Activated CD4-positive, alpha-beta T cell treated with anti-CD3 and anti-CD28 coated beads for 36 hours (primary cell): ENCODE results near the gene ECE1. TPM values are rescaled to one million over a fixed set of nuclear protein-coding genes. Genes with fewer than 3 reads are reported as not detected.

Experiments
- ATAC-seq: fragments of 200-7000 bp; cut with Tn5 transposase; one replicate; pipeline ENCODE4 v1.10.0; 2021; ENCODE audit warnings: mild to moderate bottlenecking, moderate library complexity
- CTCF ChIA-PET: fragments of 350-600 bp; sonication (Branson Sonifier 250); formaldehyde crosslinking; loops from one replicate; lab custom pipeline; 2021; ENCODE audit warnings: antibody characterized with exemption; lab: Charles Lee
- POLR2A ChIA-PET: fragments of 350-600 bp; sonication (Branson Sonifier 250); formaldehyde crosslinking; loops from one replicate; lab custom pipeline; 2021; ENCODE audit warnings: antibody characterized with exemption, inconsistent platforms; lab: Charles Lee
- DNase-seq: peaks from one replicate; pipeline ENCODE4 v3.0.0-alpha.2; 2020
- H3K27ac Mint-ChIP-seq: one replicate; pipeline ENCODE4 v1.8.0; 2021; ENCODE audit warnings: mixed read lengths
- H3K27me3 Mint-ChIP-seq: one replicate; pipeline ENCODE4 v1.8.0; 2021; ENCODE audit warnings: mixed read lengths
- H3K36me3 Mint-ChIP-seq: one replicate; pipeline ENCODE4 v1.8.0; 2021; ENCODE audit warnings: low read depth, mixed read lengths
- H3K4me1 Mint-ChIP-seq: one replicate; pipeline ENCODE4 v1.8.0; 2021; ENCODE audit warnings: mixed read lengths
- H3K4me3 Mint-ChIP-seq: one replicate; pipeline ENCODE4 v1.8.0; 2021; ENCODE audit warnings: mild to moderate bottlenecking, moderate library complexity, mixed read lengths
- H3K9me3 Mint-ChIP-seq: one replicate; pipeline ENCODE4 v1.8.0; 2021; ENCODE audit warnings: low read depth, mixed read lengths
- intact Hi-C, 2 experiments: fragments of 100-400 bp; cut with DNase I in 1 of 2; cut with micrococcal nuclease in 1 of 2; formaldehyde crosslinking; loops; one replicate each; pipeline versions ENCODE4 v1.14.2 to v1.15.1; 2022 to 2024; cut with DNase I, micrococcal nuclease
- total RNA-seq, 2 experiments: library from RNA; stranded (reverse); gene quantifications; one replicate each; pipeline ENCODE4 v1.2.3, GENCODE V29; 2021

ECE1 gene
- total RNA-seq, 2 experiments from 2014 or later = 130 to 162 TPM

DNA sequence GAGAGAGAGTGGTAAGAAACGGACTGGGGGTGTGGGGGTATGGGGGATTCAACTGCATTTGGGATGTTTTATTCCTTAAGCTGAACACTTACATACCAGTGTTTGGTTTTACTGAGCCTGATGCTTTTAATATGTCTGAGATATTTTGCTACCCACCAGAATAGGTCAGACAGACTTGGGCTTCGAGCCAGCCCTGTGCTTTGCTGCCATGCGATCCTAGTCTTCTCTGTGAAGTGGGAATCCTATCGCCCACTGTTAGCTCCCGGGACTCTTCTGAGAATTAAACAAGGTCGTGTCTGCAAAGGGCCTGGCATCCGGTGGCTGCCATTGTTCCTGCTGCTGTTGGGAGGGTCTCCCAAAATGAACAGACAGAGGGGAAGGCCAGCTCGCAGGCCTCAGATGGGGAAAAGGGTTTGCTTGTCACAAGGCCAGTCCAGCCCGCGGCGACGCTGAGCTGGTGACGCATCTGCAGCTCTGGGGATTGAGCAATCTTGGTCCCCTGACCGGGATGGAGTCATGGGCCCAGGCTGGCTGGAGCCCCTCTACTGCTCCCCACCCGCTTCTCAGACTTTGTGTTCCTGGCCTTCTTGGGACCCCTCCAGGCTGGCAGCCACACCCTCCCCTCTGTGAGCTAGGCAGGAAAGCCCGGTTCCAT lies 26.9 kb upstream of the ECE1 start:
- Mint-ChIP-seq H3K4me1 (peaks cover 38% of the 10 kb centered on the region), H3K36me3 (peaks cover 30% of the 10 kb centered on the region), H3K27me3 (no peaks in the 10 kb centered on the region), H3K9me3 (no peaks in the 10 kb centered on the region), H3K4me3 (no peak overlapping the region), H3K27ac (no peak overlapping the region)
- ChIA-PET POLR2A (no interaction called here), CTCF (interaction anchor here (0.7 to 1.3 kb wide), 2 partner anchors 15 to 40 kb away, joined by 3 read pairs; no protein-coding TSS in a partner anchor)
- no peak for DNase-seq
- no peak for ATAC-seq
- intact Hi-C loops = no loop called here

DNA sequence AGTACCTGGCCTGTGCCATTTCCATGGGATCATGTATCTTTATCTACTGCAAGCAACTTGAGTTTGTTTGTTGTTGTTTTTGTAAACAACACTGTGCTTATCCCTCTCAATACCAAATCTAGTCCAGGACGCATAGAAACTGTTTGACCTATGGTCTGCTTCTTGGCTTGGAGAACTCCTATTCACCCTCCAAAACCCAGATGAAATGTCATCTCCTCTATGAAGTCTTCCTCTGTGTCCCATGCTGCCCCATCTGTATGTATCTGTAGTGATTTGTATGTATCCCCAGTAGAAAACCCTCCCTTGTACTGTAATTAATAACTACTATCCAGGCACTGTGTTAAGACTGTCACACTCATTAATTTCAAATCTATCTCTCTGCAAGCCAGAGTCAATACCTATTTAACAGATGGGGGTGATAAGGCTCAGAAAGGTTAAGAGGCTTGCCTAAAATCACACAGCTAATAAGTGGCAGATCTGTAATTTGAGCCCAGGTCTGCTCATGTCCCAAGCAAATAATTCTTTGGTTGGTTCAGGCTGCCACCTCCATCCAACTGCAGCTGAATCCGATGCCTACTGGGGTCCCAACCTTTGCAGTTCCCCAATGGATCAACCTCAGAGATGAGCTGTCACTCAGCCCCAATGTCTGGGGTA lies 24.6 kb upstream of the ECE1 start:
- ChIA-PET CTCF (interaction anchor here (0.7 to 4.2 kb wide), 4 partner anchors 9 to 60 kb away, joined by 3 to 20 read pairs (median 4); no protein-coding TSS in a partner anchor), POLR2A (no interaction called here)
- H3K27ac Mint-ChIP-seq = no peak overlapping the region
- peaks cover 45% of the 10 kb centered on the region for H3K4me1 Mint-ChIP-seq
- intact Hi-C loops = no loop called here
- no peaks in the 10 kb centered on the region for H3K27me3 Mint-ChIP-seq
- H3K4me3 Mint-ChIP-seq = no peak overlapping the region
- DNase-seq (no peak), ATAC-seq (no peak)
- peaks cover 36% of the 10 kb centered on the region for H3K36me3 Mint-ChIP-seq
- H3K9me3 Mint-ChIP-seq = no peaks in the 10 kb centered on the region

DNA sequence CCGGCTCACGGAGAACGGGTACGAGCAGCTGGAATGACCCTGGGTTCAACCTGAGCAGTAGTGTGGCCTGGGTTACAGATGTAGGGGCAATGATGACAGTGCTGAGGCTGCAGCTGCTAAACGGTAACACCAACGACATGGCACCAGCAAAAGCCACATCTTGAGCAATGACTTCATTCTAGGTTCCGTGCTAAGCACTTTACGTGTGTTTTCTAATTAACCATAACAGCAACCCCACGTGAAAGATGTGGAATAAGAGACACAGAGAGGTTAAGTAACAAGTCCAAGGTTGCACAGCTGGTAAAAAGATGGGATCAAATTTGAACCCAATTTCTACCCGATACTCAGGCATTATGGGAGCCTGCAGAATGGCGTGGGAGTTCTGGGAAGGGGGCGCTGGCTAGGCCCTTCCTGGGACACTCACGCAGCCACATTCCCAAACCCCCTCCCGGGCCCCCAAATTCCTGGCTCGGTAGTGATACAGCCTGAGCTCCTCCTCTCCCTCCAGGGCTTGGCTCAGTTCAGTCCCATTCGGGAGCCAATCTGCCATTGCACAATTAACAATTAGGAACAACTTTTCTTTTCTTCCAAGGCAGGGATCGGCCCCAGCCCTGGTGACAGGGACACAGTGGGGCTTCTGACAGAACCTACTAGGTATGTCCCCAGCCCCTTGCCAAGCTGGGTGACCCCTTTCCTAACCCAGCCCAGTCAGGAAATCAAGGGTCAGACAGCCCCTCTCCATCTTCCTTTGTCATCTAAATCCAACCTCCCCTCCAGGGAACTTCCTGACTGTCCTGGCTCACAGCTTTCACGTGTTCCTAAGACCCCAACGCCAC lies 23.8 kb upstream of the ECE1 start:
- peaks cover 36% of the 10 kb centered on the region for H3K36me3 Mint-ChIP-seq
- no peaks in the 10 kb centered on the region for H3K9me3 Mint-ChIP-seq
- POLR2A ChIA-PET = no interaction called here
- ATAC-seq = no peak
- peaks cover 47% of the 10 kb centered on the region for H3K4me1 Mint-ChIP-seq
- no peak for DNase-seq
- no peak overlapping the region for H3K4me3 Mint-ChIP-seq
- H3K27ac Mint-ChIP-seq = no peak overlapping the region
- intact Hi-C loops = no loop called here
- CTCF ChIA-PET = interaction anchor here (0.8 to 4.2 kb wide), 4 partner anchors 22 to 59 kb away, joined by 3 to 20 read pairs (median 3); no protein-coding TSS in a partner anchor
- no peaks in the 10 kb centered on the region for H3K27me3 Mint-ChIP-seq

DNA sequence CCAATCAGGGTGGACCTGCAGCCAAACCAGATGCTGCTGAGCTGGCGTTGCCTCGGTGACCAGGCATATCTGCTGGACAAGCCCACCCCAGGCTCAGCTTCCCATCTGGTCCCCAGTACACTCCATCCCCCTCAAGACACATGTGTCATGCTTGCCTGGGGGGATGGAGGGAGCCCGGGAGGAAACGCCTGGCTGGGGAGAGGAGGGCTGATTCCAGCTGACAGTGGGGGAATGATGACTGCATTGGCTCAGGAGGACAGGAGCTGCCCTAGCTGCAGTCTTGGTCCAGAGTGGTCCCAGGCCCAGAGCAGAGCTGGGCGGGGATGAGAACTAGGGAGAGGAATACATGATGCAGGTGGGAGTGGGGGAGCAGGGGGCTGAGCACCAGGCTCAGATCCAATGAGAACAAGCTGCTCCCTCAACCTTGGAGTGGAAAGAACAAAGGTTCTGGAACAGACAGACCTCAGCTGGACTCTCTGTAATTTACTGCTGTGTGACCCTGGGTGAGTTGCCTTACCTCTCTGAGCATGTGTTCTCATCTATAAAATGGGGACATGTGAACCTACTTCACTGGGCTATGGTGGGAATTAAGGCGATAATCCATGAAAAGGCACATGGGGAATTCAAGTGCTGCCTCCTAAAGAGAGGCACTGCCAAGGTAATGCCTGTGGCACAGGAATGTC lies 23.1 kb upstream of the ECE1 start:
- DNase-seq = no peak
- ChIA-PET CTCF (interaction anchor here (0.6 to 4.2 kb wide), 6 partner anchors 21 to 180 kb away, joined by 3 to 20 read pairs (median 3); no protein-coding TSS in a partner anchor), POLR2A (no interaction called here)
- intact Hi-C loops = no loop called here
- Mint-ChIP-seq H3K27me3 (no peaks in the 10 kb centered on the region), H3K27ac (no peak overlapping the region), H3K4me3 (no peak overlapping the region), H3K9me3 (no peaks in the 10 kb centered on the region), H3K4me1 (peaks cover 53% of the 10 kb centered on the region), H3K36me3 (peaks cover 33% of the 10 kb centered on the region)
- ATAC-seq = no peak

DNA sequence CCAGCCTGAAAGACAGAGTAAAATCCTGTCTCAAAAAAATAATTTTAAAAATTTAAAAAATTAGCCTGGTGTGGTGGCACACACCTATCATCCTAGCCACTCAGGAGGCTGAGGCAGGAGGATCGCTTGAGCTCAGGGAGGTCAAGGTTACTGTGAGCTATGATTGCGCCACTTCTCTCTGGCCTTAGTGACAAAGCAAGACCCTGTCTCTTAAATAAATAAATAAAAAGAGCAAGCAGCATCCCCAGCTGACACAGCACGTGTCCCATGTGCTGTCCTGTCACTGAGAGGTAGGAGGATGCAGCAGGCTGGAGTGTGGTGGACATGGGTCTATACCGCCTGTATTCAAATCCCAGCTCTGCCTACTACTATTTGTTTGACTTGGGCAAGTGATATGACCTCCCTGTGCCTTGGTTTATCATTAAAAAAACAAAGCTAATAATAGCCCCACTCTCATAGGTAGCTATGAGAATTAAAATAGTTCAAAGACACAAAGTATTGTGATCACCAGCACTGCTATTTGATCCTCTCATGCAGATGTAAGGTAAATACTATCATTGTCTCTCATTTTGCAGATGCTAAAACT lies 22.2 kb upstream of the ECE1 start:
- ChIA-PET CTCF (interaction anchor here (0.6 to 4.2 kb wide), 7 partner anchors 20 to 181 kb away, joined by 3 to 20 read pairs (median 4); no protein-coding TSS in a partner anchor), POLR2A (no interaction called here)

DNA sequence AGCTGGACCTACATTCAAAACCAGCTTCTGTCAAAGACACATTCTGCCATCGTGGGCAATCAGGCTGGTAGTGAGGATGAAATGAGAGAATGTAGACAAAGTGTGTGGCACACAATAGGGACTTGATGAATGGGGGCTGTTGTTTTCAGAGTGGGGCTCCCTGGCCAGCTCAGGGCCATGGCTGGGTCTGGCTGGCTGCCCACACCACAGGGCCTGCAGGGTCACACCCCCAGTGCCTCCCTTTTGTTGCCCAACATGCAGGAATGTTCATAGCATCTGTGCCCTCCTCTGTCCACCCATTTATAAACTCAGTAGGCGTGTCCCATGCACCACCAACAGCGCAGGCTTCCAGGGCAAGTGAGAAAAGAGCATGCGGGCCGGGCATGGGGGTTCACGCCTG lies 20.8 kb upstream of the ECE1 start:
- H3K36me3 Mint-ChIP-seq = peaks cover 17% of the 10 kb centered on the region
- H3K4me3 Mint-ChIP-seq = no peak overlapping the region
- H3K4me1 Mint-ChIP-seq = peaks cover 67% of the 10 kb centered on the region
- no peak overlapping the region for H3K27ac Mint-ChIP-seq
- ChIA-PET CTCF (no interaction called here), POLR2A (interaction anchor here (0.7 kb wide), 1 partner anchor 21 kb away, joined by 3 read pairs; no protein-coding TSS in a partner anchor)
- intact Hi-C loops = no loop called here
- no peaks in the 10 kb centered on the region for H3K27me3 Mint-ChIP-seq
- no peak for DNase-seq
- H3K9me3 Mint-ChIP-seq = no peaks in the 10 kb centered on the region
- ATAC-seq = no peak

More for the DNA sequence above, 22.2 kb upstream of the ECE1 start:
- DNase-seq (no peak), ATAC-seq (no peak)
- H3K4me1 Mint-ChIP-seq = peaks cover 58% of the 10 kb centered on the region
- intact Hi-C loops = no loop called here
- no peaks in the 10 kb centered on the region for H3K9me3 Mint-ChIP-seq
- no peak overlapping the region for H3K4me3 Mint-ChIP-seq
- H3K27ac Mint-ChIP-seq = no peak overlapping the region
- H3K27me3 Mint-ChIP-seq = no peaks in the 10 kb centered on the region
- H3K36me3 Mint-ChIP-seq = peaks cover 27% of the 10 kb centered on the region

DNA sequence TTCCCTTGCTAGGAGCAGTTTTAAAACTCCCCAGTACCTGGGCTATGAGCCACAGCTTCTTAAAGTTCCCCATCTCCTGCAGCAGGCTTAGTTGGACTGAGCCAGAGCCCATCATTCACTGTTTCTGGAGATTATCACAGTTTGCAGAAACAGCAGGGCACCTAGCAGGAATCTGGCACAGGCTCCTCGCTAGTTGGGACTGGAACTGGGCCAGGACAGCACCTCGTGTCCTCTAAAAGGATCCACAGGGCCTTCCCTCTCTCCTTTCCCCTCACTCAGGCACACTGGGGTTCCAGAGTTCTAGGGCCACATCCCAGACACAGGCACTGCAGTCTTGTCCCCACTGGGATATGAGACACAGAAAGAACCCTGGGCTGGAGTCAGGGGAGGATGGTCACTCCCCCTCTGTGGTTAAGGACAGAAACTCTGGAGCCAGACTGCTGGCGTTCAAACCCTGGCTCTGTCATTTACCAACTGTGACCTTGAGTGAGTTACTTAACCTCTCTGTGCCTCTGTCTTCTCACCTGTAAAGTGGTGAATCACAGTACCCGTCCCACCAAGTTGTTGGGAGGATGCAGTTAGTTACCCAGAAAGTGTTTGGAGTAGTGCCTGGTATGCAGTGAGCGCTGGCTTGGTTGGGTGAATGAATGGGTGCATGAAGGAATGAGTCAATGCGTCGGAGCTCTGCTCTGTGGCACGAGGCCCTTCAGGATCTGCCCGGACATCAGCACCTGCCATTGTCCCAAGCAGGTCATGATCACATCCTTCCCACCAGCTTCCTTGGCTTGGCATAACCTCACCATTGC lies 18.8 kb upstream of the ECE1 start:
- H3K27ac Mint-ChIP-seq = no peak overlapping the region

DNA sequence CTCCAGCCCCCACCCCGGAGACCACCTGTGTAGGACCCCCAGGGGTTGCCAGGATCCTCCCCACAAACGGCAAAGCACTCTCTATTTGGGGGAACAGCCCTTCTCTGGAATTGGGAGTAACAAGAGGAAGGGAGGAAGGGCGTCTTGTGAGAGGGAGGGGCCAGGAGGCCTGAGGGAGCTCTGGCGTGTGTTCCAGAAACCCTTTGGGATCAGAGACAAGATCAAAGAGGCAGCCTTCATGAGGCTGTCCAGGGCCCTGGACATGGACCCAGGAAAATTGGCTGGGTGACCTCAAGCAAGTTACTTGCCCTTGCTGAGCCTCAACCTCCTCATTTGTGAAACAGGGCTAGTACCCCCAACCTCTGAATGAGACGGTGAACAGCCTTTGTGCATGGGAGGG lies 18.1 kb upstream of the ECE1 start:
- DNase-seq (no peak), ATAC-seq (no peak)
- Mint-ChIP-seq H3K36me3 (peaks cover 17% of the 10 kb centered on the region), H3K27me3 (no peaks in the 10 kb centered on the region), H3K4me1 (peaks cover 73% of the 10 kb centered on the region), H3K27ac (peak overlapping the region; percentile 74), H3K9me3 (no peaks in the 10 kb centered on the region), H3K4me3 (no peak overlapping the region)
- POLR2A ChIA-PET = no interaction called here
- CTCF ChIA-PET = interaction anchor here (0.7 to 2.4 kb wide), 2 partner anchors 10 to 17 kb away, joined by 3 to 6 read pairs; no protein-coding TSS in a partner anchor
- intact Hi-C loops = no loop called here

More for the DNA sequence above, 18.8 kb upstream of the ECE1 start:
- no peaks in the 10 kb centered on the region for H3K27me3 Mint-ChIP-seq
- no peak overlapping the region for H3K4me3 Mint-ChIP-seq
- peaks cover 17% of the 10 kb centered on the region for H3K36me3 Mint-ChIP-seq
- CTCF ChIA-PET = interaction anchor here (2.4 kb wide), 1 partner anchor 16 kb away, joined by 6 read pairs; no protein-coding TSS in a partner anchor
- peaks cover 79% of the 10 kb centered on the region for H3K4me1 Mint-ChIP-seq
- intact Hi-C loops = no loop called here
- ATAC-seq (peak; percentile 31), DNase-seq (no peak)
- no peaks in the 10 kb centered on the region for H3K9me3 Mint-ChIP-seq
- POLR2A ChIA-PET = no interaction called here

DNA sequence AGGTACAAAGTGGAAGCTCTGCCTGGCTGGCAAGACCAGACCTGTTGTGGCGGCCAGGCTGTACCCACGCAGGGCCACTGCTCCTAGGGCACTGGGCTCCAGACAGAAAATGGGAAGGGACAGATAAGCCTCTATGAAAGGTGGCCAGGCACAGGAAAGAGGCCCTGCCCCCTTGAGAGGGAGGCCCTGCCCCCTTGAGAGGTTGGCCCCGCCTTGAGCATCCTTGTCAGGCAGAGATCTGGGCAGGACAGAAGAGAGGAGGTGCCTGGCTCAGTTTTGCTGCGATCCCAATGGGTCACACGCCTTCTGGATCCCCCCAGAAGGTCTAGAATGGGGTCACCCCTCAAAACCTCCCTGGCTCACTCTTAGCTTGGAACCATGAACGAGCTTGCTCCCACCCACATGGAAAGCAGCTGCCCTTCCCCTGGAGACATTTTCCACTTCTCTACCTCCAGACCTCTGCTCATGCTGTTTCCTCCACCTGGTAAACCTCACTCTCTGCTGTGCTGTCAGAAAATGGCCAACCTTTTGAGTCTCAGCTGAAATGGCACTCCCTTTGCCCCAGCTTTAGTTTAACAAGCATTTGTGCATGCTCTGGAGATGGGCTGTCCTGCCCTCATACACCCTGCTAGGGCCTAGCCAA lies 17.5 kb upstream of the ECE1 start:
- DNase-seq (peak; percentile 57), ATAC-seq (peak; percentile 74)
- POLR2A ChIA-PET = no interaction called here
- no peaks in the 10 kb centered on the region for H3K27me3 Mint-ChIP-seq
- intact Hi-C loops = no loop called here
- peak overlapping the region; percentile 74 for H3K27ac Mint-ChIP-seq
- CTCF ChIA-PET = interaction anchor here (0.6 to 2.4 kb wide), 3 partner anchors 11 to 83 kb away, joined by 3 to 6 read pairs (median 3); no protein-coding TSS in a partner anchor
- peaks cover 74% of the 10 kb centered on the region for H3K4me1 Mint-ChIP-seq
- H3K36me3 Mint-ChIP-seq = peaks cover 18% of the 10 kb centered on the region
- H3K4me3 Mint-ChIP-seq = no peak overlapping the region
- no peaks in the 10 kb centered on the region for H3K9me3 Mint-ChIP-seq
